Measurements from ENCODE around the gene RANBP9.

Gene RANBP9

DNA sequence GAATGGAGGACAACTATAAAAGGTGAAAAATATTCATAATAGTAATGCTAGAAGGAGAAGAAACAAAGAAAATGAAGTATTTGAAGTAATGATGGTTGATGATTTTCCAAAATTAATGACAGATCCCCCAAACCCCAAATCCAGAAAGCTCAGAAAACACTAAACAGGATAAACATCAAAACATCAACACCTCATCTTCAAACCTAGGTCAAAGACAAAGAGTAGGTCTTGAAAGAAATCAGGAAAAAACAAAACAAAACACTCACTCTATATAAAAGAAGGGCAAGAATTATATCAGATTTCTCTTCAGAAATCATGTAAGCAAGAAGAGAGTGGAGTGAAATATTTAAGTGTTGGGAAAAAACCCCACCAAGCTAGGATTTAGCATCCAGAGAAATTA is 38.7 kb downstream of the RANBP9 start:
- Histone ChIP-seq H3K4me3 (ENCODE audit: low read depth, low read length) (no peak overlapping the region), H3K27ac (ENCODE audit: extremely low read depth, low read depth, low read length) (no peak overlapping the region), H3K4me1 (ENCODE audit: control insufficient read depth, insufficient read depth, low read length) (peaks cover 9% of the 10 kb centered on the region; the same call in 1 of the 2 replicates), H3K36me3 (ENCODE audit: control insufficient read depth in 2 of 2, insufficient read depth in 1 of 2, low read length in 2 of 2) (no peaks in the 10 kb centered on the region), H3K9me3 (ENCODE audit: control insufficient read depth, insufficient read depth, low read depth, low read length) (no peaks in the 10 kb centered on the region)
- no peak for TF ChIP-seq ZXDB (tag by site-specific recombination; IDR thresholded peaks at IDR 0.05)
- TF ChIP-seq ZBTB48 (tag by site-specific recombination; IDR thresholded peaks at IDR 0.05): no peak
- TF ChIP-seq ZNF24 (tag by site-specific recombination; IDR thresholded peaks at IDR 0.05): no peak
- no peak for TF ChIP-seq ZFHX2 (tag by site-specific recombination; conservative IDR thresholded peaks at IDR 0.05)
- TF ChIP-seq ZNF426 (tag by site-specific recombination; IDR thresholded peaks at IDR 0.05): no peak
- TF ChIP-seq ZNF184 (tag by site-specific recombination; IDR thresholded peaks at IDR 0.05): no peak
- no peak for TF ChIP-seq ZNF561 (tag by site-specific recombination; IDR thresholded peaks at IDR 0.05; ENCODE audit: borderline replicate concordance)
- no peak for TF ChIP-seq ZNF830 (tag by site-specific recombination; IDR thresholded peaks at IDR 0.05; ENCODE audit: low read depth)
- TF ChIP-seq, protein P1, sequence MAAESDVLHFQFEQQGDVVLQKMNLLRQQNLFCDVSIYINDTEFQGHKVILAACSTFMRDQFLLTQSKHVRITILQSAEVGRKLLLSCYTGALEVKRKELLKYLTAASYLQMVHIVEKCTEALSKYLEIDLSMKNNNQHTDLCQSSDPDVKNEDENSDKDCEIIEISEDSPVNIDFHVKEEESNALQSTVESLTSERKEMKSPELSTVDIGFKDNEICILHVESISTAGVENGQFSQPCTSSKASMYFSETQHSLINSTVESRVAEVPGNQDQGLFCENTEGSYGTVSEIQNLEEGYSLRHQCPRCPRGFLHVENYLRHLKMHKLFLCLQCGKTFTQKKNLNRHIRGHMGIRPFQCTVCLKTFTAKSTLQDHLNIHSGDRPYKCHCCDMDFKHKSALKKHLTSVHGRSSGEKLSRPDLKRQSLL (tag by site-specific recombination; IDR thresholded peaks at IDR 0.05): no peak
- no peak for TF ChIP-seq ZNF792 (tag by site-specific recombination; IDR thresholded peaks at IDR 0.05)
- no peak for TF ChIP-seq ZNF664 (tag by site-specific recombination; IDR thresholded peaks at IDR 0.05)
- TF ChIP-seq ZNF132 (tag by site-specific recombination; IDR thresholded peaks at IDR 0.05; ENCODE audit: borderline replicate concordance): no peak
- TF ChIP-seq, protein P2, sequence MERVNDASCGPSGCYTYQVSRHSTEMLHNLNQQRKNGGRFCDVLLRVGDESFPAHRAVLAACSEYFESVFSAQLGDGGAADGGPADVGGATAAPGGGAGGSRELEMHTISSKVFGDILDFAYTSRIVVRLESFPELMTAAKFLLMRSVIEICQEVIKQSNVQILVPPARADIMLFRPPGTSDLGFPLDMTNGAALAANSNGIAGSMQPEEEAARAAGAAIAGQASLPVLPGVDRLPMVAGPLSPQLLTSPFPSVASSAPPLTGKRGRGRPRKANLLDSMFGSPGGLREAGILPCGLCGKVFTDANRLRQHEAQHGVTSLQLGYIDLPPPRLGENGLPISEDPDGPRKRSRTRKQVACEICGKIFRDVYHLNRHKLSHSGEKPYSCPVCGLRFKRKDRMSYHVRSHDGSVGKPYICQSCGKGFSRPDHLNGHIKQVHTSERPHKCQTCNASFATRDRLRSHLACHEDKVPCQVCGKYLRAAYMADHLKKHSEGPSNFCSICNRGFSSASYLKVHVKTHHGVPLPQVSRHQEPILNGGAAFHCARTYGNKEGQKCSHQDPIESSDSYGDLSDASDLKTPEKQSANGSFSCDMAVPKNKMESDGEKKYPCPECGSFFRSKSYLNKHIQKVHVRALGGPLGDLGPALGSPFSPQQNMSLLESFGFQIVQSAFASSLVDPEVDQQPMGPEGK (tag by site-specific recombination; IDR thresholded peaks at IDR 0.05): no peak
- TF ChIP-seq ZNF112 (tag by site-specific recombination; IDR thresholded peaks at IDR 0.05): no peak
- no peak for TF ChIP-seq MZF1 (tag by site-specific recombination; IDR thresholded peaks at IDR 0.05; ENCODE audit: borderline replicate concordance)
- TF ChIP-seq SCRT2 (tag by site-specific recombination; IDR thresholded peaks at IDR 0.05): no peak
- CTCF ChIA-PET: interaction anchor here (1.8 kb wide), 1 partner anchor 48 kb away, joined by 6 read pairs; no protein-coding TSS in a partner anchor
- POLR2A ChIA-PET: no interaction called here

DNA sequence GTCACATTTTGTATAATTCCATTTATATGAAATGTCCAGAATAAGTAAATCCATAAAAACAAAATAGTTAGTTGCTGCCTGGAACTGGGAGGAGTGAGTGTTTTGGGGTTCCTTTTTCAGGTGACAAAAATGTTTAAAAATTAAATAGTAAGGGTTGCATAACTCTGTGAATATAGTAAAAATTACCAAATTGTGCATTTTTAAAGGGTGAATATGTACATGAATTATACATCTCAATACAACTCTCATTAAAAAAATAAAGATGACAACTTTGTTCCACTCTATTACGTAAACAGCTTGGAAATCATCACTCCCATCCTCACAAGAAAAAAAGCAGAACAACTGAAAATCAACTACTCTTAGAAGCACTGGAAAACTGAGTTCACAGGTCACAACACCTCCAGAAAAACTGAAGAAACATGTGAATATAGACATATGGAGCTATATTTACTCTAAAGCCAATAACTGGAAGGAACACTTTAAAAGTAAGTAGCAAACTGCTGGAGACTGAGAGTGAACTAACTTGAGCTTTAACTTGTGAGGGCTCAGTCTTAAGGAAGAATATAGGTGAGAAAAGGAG is 40.0 kb downstream of the RANBP9 start:
- POLR2A ChIA-PET: no interaction called here
- CTCF ChIA-PET: interaction anchor here (0.7 to 1.8 kb wide), 2 partner anchors 47 to 1786 kb away, joined by 3 to 6 read pairs; no protein-coding TSS in a partner anchor
- Histone ChIP-seq H3K36me3 (ENCODE audit: control insufficient read depth in 2 of 2, insufficient read depth in 1 of 2, low read length in 2 of 2) (no peaks in the 10 kb centered on the region), H3K4me3 (ENCODE audit: low read depth, low read length) (no peak overlapping the region), H3K27ac (ENCODE audit: extremely low read depth, low read depth, low read length) (no peak overlapping the region), H3K9me3 (ENCODE audit: control insufficient read depth, insufficient read depth, low read depth, low read length) (no peaks in the 10 kb centered on the region), H3K4me1 (ENCODE audit: control insufficient read depth, insufficient read depth, low read length) (peaks cover 13% of the 10 kb centered on the region; the same call in 1 of the 2 replicates)
- TF ChIP-seq ZNF10 (tag by site-specific recombination; IDR thresholded peaks at IDR 0.05) (no peak), ZNF37A (tag by site-specific recombination; IDR thresholded peaks at IDR 0.05) (no peak), ZNF155 (tag by site-specific recombination; IDR thresholded peaks at IDR 0.05) (no peak), ZNF521 (tag by site-specific recombination; IDR thresholded peaks at IDR 0.05) (no peak), ZNF561 (tag by site-specific recombination; IDR thresholded peaks at IDR 0.05; ENCODE audit: borderline replicate concordance) (no peak), ZNF292 (tag by site-specific recombination; IDR thresholded peaks at IDR 0.05; ENCODE audit: borderline replicate concordance, low read depth) (no peak)
- TF ChIP-seq, protein P3, sequence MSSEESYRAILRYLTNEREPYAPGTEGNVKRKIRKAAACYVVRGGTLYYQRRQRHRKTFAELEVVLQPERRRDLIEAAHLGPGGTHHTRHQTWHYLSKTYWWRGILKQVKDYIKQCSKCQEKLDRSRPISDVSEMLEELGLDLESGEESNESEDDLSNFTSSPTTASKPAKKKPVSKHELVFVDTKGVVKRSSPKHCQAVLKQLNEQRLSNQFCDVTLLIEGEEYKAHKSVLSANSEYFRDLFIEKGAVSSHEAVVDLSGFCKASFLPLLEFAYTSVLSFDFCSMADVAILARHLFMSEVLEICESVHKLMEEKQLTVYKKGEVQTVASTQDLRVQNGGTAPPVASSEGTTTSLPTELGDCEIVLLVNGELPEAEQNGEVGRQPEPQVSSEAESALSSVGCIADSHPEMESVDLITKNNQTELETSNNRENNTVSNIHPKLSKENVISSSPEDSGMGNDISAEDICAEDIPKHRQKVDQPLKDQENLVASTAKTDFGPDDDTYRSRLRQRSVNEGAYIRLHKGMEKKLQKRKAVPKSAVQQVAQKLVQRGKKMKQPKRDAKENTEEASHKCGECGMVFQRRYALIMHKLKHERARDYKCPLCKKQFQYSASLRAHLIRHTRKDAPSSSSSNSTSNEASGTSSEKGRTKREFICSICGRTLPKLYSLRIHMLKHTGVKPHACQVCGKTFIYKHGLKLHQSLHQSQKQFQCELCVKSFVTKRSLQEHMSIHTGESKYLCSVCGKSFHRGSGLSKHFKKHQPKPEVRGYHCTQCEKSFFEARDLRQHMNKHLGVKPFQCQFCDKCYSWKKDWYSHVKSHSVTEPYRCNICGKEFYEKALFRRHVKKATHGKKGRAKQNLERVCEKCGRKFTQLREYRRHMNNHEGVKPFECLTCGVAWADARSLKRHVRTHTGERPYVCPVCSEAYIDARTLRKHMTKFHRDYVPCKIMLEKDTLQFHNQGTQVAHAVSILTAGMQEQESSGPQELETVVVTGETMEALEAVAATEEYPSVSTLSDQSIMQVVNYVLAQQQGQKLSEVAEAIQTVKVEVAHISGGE (tag by site-specific recombination; conservative IDR thresholded peaks at IDR 0.05; ENCODE audit: low read depth): no peak
